ENCODE measurements around the gene MSH5.

The MSH5 gene

DNA sequence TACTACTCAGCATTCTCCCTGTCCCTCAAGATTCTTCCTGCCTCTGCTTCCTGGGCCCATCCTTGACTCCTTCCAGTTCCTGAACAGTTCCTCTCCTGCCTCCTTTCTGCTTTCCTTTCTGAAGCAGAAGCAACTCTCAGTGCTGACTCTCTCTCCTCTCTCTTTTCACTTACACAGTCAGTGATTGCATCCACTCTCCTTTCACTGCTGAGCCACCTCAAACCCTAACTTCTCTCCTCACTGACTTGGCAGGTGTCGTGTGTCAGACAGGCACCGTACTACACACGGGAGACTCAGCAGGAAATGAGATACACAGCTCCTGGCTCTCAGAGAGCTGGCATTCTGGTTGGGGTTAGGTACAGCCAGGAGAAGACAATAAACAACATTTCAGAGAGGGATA is 42.2 kb upstream of the MSH5 start:
- no peak overlapping the region for H3K27ac ChIP-seq
- no peak for TF ChIP-seq ZFX (IDR thresholded peaks at IDR 0.05)
- TF ChIP-seq, protein P1, sequence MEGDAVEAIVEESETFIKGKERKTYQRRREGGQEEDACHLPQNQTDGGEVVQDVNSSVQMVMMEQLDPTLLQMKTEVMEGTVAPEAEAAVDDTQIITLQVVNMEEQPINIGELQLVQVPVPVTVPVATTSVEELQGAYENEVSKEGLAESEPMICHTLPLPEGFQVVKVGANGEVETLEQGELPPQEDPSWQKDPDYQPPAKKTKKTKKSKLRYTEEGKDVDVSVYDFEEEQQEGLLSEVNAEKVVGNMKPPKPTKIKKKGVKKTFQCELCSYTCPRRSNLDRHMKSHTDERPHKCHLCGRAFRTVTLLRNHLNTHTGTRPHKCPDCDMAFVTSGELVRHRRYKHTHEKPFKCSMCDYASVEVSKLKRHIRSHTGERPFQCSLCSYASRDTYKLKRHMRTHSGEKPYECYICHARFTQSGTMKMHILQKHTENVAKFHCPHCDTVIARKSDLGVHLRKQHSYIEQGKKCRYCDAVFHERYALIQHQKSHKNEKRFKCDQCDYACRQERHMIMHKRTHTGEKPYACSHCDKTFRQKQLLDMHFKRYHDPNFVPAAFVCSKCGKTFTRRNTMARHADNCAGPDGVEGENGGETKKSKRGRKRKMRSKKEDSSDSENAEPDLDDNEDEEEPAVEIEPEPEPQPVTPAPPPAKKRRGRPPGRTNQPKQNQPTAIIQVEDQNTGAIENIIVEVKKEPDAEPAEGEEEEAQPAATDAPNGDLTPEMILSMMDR (conservative IDR thresholded peaks at IDR 0.05): no peak

DNA sequence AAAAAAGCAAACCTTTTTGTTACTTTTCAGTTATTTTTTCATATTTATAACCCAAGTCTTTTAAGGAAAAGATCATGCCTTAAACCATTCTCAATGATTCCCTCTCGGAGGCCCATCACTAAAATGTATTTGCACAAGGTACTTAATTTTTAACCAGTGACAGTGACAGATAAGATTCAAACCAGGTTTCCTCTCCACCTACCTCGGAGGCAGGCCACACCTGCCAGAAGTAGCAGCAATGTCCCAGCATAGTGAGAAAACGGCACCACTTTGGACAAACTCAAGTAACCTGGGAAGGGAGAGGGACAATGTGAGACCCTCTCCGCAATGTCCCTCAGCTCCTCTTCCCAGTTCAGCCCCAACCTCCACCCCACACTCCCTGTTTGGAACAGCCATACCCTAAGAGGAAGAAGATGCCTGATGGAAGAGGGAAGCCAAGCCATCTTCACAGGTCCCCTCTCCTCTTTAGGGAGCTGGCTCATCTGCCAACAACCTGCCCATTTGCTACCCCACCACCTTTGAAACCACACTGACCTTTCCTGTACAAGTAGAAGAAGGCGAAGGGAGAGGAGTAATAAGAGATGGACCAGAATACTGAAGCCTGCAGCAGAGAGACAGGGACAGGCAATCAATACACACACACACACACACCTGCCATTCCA is 38.9 kb upstream of the MSH5 start:
- TF ChIP-seq, protein P1 (conservative IDR thresholded peaks at IDR 0.05): no peak
- no peak for TF ChIP-seq ZFX (IDR thresholded peaks at IDR 0.05)
- no peak overlapping the region for H3K27ac ChIP-seq

DNA sequence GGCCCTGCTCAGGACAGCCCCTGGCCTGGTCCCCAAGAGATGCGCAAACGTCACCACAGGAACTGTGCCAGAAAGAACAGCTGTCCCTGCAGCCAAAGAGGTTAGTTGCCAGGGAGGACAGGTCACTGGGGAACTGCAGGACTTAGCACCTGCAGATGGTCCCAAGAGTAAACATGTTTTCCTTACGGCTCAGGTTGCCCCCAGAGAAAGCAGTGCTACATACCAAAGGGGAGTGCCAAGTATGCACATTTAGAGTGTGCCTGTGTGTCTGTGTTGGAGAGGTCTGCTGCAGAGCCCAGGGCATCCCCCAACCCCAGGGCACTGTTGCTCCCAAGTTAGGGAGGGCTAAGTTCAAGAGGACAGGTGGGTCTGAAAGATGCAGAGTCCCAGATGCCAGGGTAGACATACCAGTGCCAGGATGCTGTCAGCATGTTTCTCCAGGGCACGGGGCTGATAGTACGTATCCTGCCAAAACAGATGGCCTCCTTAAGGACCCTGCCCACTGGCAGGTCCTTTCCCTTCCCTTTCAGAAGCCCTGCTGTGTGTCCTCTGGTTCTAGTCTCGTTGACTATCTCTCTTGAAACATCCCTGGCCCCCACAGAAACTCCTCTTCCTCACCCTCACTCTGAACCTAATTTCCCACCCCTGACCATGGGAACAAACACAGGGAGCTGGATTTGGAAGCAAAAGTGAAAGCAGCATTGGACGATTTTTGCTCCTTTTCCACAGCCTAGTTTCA is 38.0 kb upstream of the MSH5 start:
- H3K27ac ChIP-seq: peak overlapping the region; percentile 75
- TF ChIP-seq, protein P1 (conservative IDR thresholded peaks at IDR 0.05): no peak
- no peak for TF ChIP-seq ZFX (IDR thresholded peaks at IDR 0.05)

DNA sequence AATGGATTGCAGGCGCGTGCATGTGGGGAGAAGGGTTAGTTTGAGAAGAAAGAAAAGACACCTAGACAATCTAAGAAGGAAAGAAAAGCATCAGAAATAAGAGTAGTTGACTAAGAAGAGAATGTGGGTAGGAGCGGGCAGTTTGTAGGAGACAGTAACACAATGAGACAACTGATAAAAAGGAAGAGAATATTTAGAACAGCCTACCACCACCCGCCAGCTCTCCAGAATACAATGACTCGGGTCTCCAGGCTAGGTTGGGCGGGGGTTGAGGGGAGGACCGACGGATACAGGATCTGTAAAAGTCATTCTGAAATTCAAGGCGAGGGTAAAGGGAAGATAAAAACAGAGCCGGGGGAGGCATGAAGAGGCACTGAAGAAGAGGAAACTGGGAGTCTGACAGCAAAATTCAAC is 37.4 kb upstream of the MSH5 start:
- TF ChIP-seq, protein P1 (conservative IDR thresholded peaks at IDR 0.05): no peak
- no peak for TF ChIP-seq ZFX (IDR thresholded peaks at IDR 0.05)
- H3K27ac ChIP-seq: peak overlapping the region; percentile 75

DNA sequence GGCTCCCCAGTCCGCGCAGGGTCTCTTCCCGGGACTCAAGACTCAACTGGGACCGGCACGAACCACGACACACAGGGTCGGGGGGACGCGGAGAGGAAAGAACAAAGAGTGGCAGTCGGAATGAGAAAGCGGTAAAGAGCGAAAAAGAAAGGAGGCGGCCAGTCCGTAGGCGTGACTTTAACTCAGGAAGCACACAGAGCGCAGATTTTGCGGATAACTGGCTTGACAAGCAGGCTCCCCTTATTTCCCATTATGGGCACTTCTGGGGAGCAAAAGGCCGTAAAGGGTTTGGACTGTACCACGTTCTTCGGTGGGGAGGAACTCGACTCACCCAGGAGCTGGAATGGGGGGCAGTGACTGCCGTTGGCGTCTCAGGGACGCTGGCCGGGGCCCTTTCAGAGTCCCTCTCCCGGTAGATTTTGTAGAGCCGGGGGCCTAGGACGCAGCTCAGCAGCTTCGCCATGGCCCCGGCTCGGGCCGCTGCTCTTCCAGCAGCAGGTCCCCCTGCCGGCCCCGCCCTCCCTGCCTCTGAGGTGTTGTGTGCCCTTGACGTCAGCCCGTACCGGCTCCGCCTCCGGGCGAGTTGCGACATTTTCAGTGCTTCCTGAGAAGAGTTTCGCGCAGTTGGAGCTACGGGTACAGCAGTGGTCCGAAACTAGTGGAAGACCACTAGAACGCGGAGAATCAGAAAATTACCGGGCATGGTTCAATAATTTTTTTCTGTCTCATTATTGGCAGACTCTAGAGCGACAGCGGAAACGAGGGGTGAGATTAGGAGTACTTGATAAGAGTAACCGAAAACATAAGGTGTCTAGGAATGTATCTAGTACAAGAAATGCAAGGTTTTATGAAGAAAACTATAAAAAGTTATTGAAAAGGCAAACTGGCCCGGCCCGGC is 36.7 kb upstream of the MSH5 start, which contains the start of gene ABHD16A:
ABHD16A (minus strand) TSS at position 506 of the 898 bp plus-strand sequence; CDS start at position 463, 43 bp downstream.
- peak within 1 kb of the TSS; percentile 75 for H3K27ac ChIP-seq
- TF ChIP-seq ZFX (IDR thresholded peaks at IDR 0.05): peak; percentile 42; the same call in 1 of the 2 replicates
- TF ChIP-seq, protein P1 (conservative IDR thresholded peaks at IDR 0.05): no peak

DNA sequence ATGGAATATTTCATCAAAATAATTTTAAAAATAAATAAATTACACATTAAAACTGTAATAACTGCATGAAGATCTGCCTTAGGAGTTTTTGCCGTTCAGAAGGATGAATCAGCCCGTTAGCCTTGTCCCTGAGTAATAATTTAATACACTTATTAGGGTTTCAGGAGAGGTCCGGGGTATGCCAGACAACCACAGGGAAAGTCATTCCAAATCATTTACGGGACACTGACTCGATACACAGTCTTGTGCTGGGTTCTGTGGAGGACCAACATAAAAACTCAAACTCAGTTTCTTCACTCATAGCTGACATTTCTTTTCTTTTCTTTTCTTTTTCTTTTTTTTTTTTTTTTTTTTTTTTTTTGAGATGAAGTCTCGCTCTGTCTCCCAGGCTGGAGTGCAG is 33.9 kb upstream of the MSH5 start:
- TF ChIP-seq, protein P1 (conservative IDR thresholded peaks at IDR 0.05): no peak
- TF ChIP-seq ZFX (IDR thresholded peaks at IDR 0.05): no peak

More for the DNA sequence above, 33.9 kb upstream of the MSH5 start:
- no peak overlapping the region for H3K27ac ChIP-seq

All from C4-2B (cell line).